GM12878 (cell line): ENCODE results near the gene CARF. TPM values are rescaled to one million over a fixed set of nuclear protein-coding genes. Genes with fewer than 3 reads are reported as not detected.
A peak's percentile ranks its signal among the peaks of the same experiment; 100 is the strongest.

Source experiments
- ATAC-seq: fragments of 200-7000 bp; cut with Tn5 transposase; 3 replicates; pipeline ENCODE4 v1.9.1; 2020; ENCODE audit warnings: mild to moderate bottlenecking, moderate library complexity
- BruUV-seq: library from RNA; stranded (reverse); fragments of 400-500 nt; replicated peaks from 2 replicates; lab custom pipeline; 2021; lab: Mats Ljungman, UMichigan
- CTCF ChIA-PET: fragments of 300-600 bp; sonication (Branson Sonifier 250); formaldehyde crosslinking; extraction: SDS; loops from one replicate; lab custom pipeline; 2021; ENCODE audit warnings: inconsistent platforms; lab: Yijun Ruan, JAX
- POLR2A ChIA-PET: fragments of 350-600 bp; formaldehyde crosslinking; extraction: SDS; loops from one replicate; lab custom pipeline; 2021; ENCODE audit warnings: inconsistent platforms; lab: Charles Lee
- RAD21 ChIA-PET: fragments of 300-600 bp; sonication (Branson Sonifier 250); formaldehyde crosslinking; loops from one replicate; lab custom pipeline; 2023; ENCODE audit warnings: antibody characterized with exemption; ENCODE audit not compliant: unreplicated experiment; lab: Charles Lee
- SMC1A ChIA-PET: fragments of 300-600 bp; sonication (Branson Sonifier 250); formaldehyde crosslinking; loops from one replicate; lab custom pipeline; 2023; ENCODE audit not compliant: unreplicated experiment, uncharacterized antibody; lab: Charles Lee
- DNase-seq: peaks from one replicate; pipeline ENCODE4 v3.0.0-alpha.2; 2011; ENCODE audit warnings: low read depth, low spot score
- FAIRE-seq: peaks from 3 replicates; lab custom pipeline; 2011; peaks lifted over from hg19 to GRCh38; lab: Jason Lieb, UNC
- H2AFZ ChIP-seq: 2 replicates; pipeline ENCODE4 v1.6.0; 2011; ENCODE audit warnings: low read depth, low read length, control low read depth; ENCODE audit not compliant: control insufficient read depth
- H3K27ac ChIP-seq: 2 replicates; pipeline ENCODE4 v1.5.1; 2011; ENCODE audit warnings: control low read depth; ENCODE audit not compliant: control insufficient read depth, insufficient read depth
- H3K27me3 ChIP-seq, 2 experiments: replicated peaks in 1 of 2; 2 replicates each; pipeline versions ENCODE4 v1.6.0 to v1.6.1; 2011; ENCODE audit warnings: low read length in 1 of 2; ENCODE audit not compliant: control insufficient read depth in 2 of 2, insufficient read depth in 2 of 2
- H3K36me3 ChIP-seq, 2 experiments: 2 replicates each; pipeline ENCODE4 v1.5.1; 2011; ENCODE audit warnings: low read length in 1 of 2; ENCODE audit not compliant: control insufficient read depth in 2 of 2, insufficient read depth in 2 of 2
- H3K4me1 ChIP-seq: 2 replicates; pipeline ENCODE4 v1.6.1; 2011; ENCODE audit warnings: mild to moderate bottlenecking, low read length, moderate library complexity, mixed read lengths; ENCODE audit not compliant: control insufficient read depth, insufficient read depth
- H3K4me2 ChIP-seq: 2 replicates; pipeline ENCODE4 v1.6.0; 2011; ENCODE audit warnings: control low read depth; ENCODE audit not compliant: control insufficient read depth, insufficient read depth
- H3K4me3 ChIP-seq: fragments of 200-600 bp; sonication (generic); 2 replicates; pipeline ENCODE4 v1.5.1; 2016
- H3K79me2 ChIP-seq: 2 replicates; pipeline ENCODE4 v1.6.0; 2011; ENCODE audit warnings: low read length; ENCODE audit not compliant: control insufficient read depth, insufficient read depth
- H3K9ac ChIP-seq: 2 replicates; pipeline ENCODE4 v1.8.0; 2011; ENCODE audit warnings: low read length, control low read depth, mixed read lengths; ENCODE audit not compliant: control insufficient read depth, insufficient read depth
- H3K9me3 ChIP-seq: replicated peaks from 3 replicates; pipeline ENCODE4 v1.5.1; 2011; ENCODE audit warnings: mild to moderate bottlenecking, low read length; ENCODE audit not compliant: control insufficient read depth, insufficient read depth
- H4K20me1 ChIP-seq: 2 replicates; pipeline ENCODE4 v1.6.0; 2011; ENCODE audit not compliant: control insufficient read depth, insufficient read depth
- ATF3 ChIP-seq: IDR thresholded peaks from 2 replicates; pipeline ENCODE4 v1.6.1; 2011; ENCODE audit warnings: low read depth, mild to moderate bottlenecking, low read length, moderate library complexity, borderline replicate concordance; ENCODE audit errors: extremely low read depth
- CREB1 ChIP-seq: IDR thresholded peaks from 2 replicates; pipeline ENCODE4 v1.6.1; 2012; ENCODE audit warnings: low read depth, mild to moderate bottlenecking, inconsistent platforms
- GATAD2B ChIP-seq: fragments of 450-650 bp; conservative IDR thresholded peaks from 2 replicates; pipeline ENCODE4 v1.6.1; 2017; ENCODE audit warnings: low read depth, mild to moderate bottlenecking, moderate library complexity
- HDAC6 ChIP-seq: fragments of 200-600 bp; sonication (generic); IDR thresholded peaks from one replicate; pipeline ENCODE4 v1.8.0; 2017; ENCODE audit warnings: antibody characterized with exemption; ENCODE audit not compliant: unreplicated experiment
- KAT2A ChIP-seq: conservative IDR thresholded peaks from 2 replicates; pipeline ENCODE4 v1.6.1; 2011; ENCODE audit warnings: low read depth, low read length; ENCODE audit not compliant: control insufficient read depth
- MEF2A ChIP-seq: IDR thresholded peaks from 2 replicates; pipeline ENCODE4 v1.6.1; 2011; ENCODE audit warnings: low read depth, mild to moderate bottlenecking, low read length, moderate library complexity; ENCODE audit not compliant: insufficient read depth
- MYC ChIP-seq: IDR thresholded peaks from 2 replicates; pipeline ENCODE4 v1.6.1; 2011; ENCODE audit warnings: mild to moderate bottlenecking, low read length, moderate library complexity, inconsistent platforms; ENCODE audit not compliant: insufficient read depth, insufficient replicate concordance, insufficient read length, severe bottlenecking
- NBN ChIP-seq: fragments of 450-650 bp; IDR thresholded peaks from 2 replicates; pipeline ENCODE4 v1.6.1; 2016
- NRF1 ChIP-seq: conservative IDR thresholded peaks from 2 replicates; pipeline ENCODE4 v1.6.1; 2011; ENCODE audit warnings: mild to moderate bottlenecking, low read depth, low read length, improper control_type of control experiment
- RAD51 ChIP-seq: fragments of 450-650 bp; IDR thresholded peaks from 2 replicates; pipeline ENCODE4 v1.6.1; 2016; ENCODE audit warnings: moderate library complexity, mild to moderate bottlenecking, inconsistent platforms
- RCOR1 ChIP-seq: conservative IDR thresholded peaks from 2 replicates; pipeline ENCODE4 v1.6.1; 2012; ENCODE audit warnings: low read depth, low read length, improper control_type of control experiment
- RFX5 ChIP-seq: IDR thresholded peaks from 2 replicates; pipeline ENCODE4 v1.6.1; 2011; ENCODE audit warnings: low read depth, low read length, improper control_type of control experiment
- SIN3A ChIP-seq: IDR thresholded peaks from 2 replicates; pipeline ENCODE4 v1.6.1; 2012; ENCODE audit warnings: low read depth, low read length, improper control_type of control experiment
- SMAD5 ChIP-seq: IDR thresholded peaks from 2 replicates; pipeline ENCODE4 v1.6.1; 2016; ENCODE audit warnings: antibody characterized with exemption, low read depth
- TARDBP ChIP-seq: IDR thresholded peaks from 2 replicates; pipeline ENCODE4 v1.6.1; 2016; ENCODE audit warnings: borderline replicate concordance
- ZNF217 ChIP-seq: fragments of 450-650 bp; IDR thresholded peaks from 2 replicates; pipeline ENCODE4 v1.6.1; 2017; ENCODE audit warnings: antibody characterized with exemption, mild to moderate bottlenecking
- ZSCAN29 ChIP-seq: fragments of 450-650 bp; IDR thresholded peaks from 2 replicates; pipeline ENCODE4 v1.6.1; 2017; ENCODE audit warnings: mild to moderate bottlenecking, moderate library complexity
- WGBS: methylation state at CpG from one replicate; pipeline ENCODE4 v1.1.6; 2016; ENCODE audit warnings: low lambda C conversion rate; ENCODE audit not compliant: insufficient replicate concordance, insufficient coverage; ENCODE audit errors: missing lambda C conversion rate; 5-methylcytosine and 5-hydroxymethylcytosine counted together
- in situ Hi-C: fragments of 300-500 bp; cut with MboI; formaldehyde crosslinking; loops from 9 replicates; pipeline ENCODE4 v1.14.3; 2018; ENCODE audit warnings: mixed read lengths
- intact Hi-C: fragments of 100-400 bp; cut with micrococcal nuclease; formaldehyde crosslinking; loops from one replicate; pipeline ENCODE4 v1.14.2; 2022; ENCODE audit not compliant: unreplicated experiment
- polyA plus RNA-seq, 11 experiments: library from polyadenylated mRNA; depleted of rRNA in 4 of 11; unstranded in 6 of 11; stranded (reverse) in 5 of 11; fragments of >200 nt; fragmentation: Nextera tagmentation in 4 of 11; fragmentation: Illumina TruSeq in 1 of 11; extraction: Ambion mirVana in 4 of 11; extraction: Trizol in 1 of 11; gene quantifications; 1 replicate in 1 of 11; 2 replicates in 10 of 11; pipeline versions ENCODE4 v1.2.1 to v1.2.3, GENCODE V29; 2011 to 2016; ENCODE audit warnings: inconsistent platforms in 2 of 11, missing spikeins in 2 of 11, low read depth in 1 of 11
- total RNA-seq, 4 experiments: library from RNA; depleted of rRNA in 3 of 4; stranded (reverse); fragments of >200 nt in 3 of 4; fragmentation: Illumina TruSeq in 1 of 4; extraction: Trizol in 1 of 4; gene quantifications; 2 replicates each; pipeline versions ENCODE4 v1.2.1 to v1.2.3, GENCODE V29; 2013 to 2021
- TF ChIP-seq, protein P1 (sequence below): fragments of 450-650 bp; IDR thresholded peaks from 2 replicates; pipeline ENCODE4 v1.6.1; 2017; ENCODE audit warnings: low read depth, mild to moderate bottlenecking, moderate library complexity
- TF ChIP-seq, protein P2 (sequence below): fragments of 450-650 bp; IDR thresholded peaks from 2 replicates; pipeline ENCODE4 v1.6.1; 2018; ENCODE audit warnings: borderline replicate concordance, mild to moderate bottlenecking; ENCODE audit not compliant: partially characterized antibody

Gene CARF
- total and polyA plus RNA-seq, 10 of the 15 experiments (the other 5 are each of a cell fraction or from before 2014, with no cell fraction given): 1.8 to 11.5 (median 6.9) TPM

DNA sequence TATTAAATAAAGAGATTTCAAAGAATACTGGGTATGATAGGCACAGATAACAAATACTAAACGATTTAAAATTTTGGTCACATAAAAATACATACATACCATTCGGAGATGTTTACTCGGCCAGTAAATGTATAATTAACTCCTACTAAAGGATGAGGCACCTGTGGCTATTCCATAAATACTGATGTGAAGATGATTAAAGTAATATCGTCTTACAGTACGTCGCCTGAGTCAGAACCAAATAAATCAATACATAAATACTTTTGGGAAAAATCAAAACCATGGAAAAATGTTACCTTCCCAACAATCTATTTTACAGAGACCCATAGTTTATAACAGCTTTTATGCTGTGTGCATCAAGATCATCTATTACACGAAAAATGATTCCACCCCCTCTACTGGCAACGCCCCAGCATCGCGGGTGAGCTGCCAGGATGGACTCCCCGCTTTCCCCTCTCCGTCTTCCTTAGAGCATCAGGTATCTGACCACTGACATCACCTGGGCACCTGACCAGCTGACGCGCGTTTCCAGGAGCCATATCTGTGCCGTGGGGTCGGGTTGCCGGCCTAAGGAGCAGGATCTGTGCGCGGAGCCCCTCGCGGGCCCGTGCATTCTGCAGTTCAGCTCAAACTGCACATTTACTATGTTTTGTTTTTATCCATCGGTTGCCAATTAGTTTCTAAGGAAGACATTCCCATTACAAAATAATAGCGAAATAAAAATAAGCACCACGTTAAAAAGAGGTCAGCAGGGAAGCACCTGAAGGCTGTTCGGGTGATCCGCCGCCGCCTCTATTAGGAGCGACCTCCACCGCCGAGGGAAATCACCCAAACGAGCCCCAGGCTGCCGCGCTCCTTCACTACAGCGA, 41.4 kb upstream of the CARF start:
- WGBS: 2% methylated on average over 37 of the region's 37 CpGs
- SMC1A ChIA-PET: interaction anchor here (0.7 to 3.4 kb wide), 19 partner anchors 22 to 583 kb away, joined by 3 to 31 read pairs (median 4); partner anchors contain the start of genes CYP20A1 and WDR12
- H4K20me1 ChIP-seq: no peaks in the 10 kb centered on the region
- H3K4me3 ChIP-seq: peak overlapping the region; percentile 81
- no peaks in the 10 kb centered on the region for H3K9me3 ChIP-seq
- in situ Hi-C loops (no loop called here), intact Hi-C loops (loop anchor here (1.0 to 2.0 kb wide), 4 partner anchors 39 to 296 kb away; no protein-coding TSS in a partner anchor)
- DNase-seq (no peak), ATAC-seq (peak; percentile 90), FAIRE-seq (peak; percentile 66)
- POLR2A ChIA-PET: interaction anchor here (2.5 kb wide), 1 partner anchor 40 kb away, joined by 10 read pairs; no protein-coding TSS in a partner anchor
- H3K36me3 ChIP-seq: no peaks in the 10 kb centered on the region
- H2AFZ ChIP-seq: peak overlapping the region; percentile 66
- peak overlapping the region; percentile 75 for H3K9ac ChIP-seq
- CTCF ChIA-PET: interaction anchor here (0.7 to 5.8 kb wide), 19 partner anchors 10 to 802 kb away, joined by 3 to 52 read pairs (median 4); partner anchors contain the start of gene WDR12
- peak overlapping the region; percentile 83 for H3K4me2 ChIP-seq
- H3K4me1 ChIP-seq: no peaks in the 10 kb centered on the region
- RAD21 ChIA-PET: interaction anchor here (0.6 to 3.1 kb wide), 16 partner anchors 21 to 368 kb away, joined by 3 to 41 read pairs (median 3); partner anchors contain the start of genes CYP20A1 and FAM117B
- TSS peak; percentile 51 for BruUV-seq
- H3K79me2 ChIP-seq: no peaks in the 10 kb centered on the region
- H3K27me3 ChIP-seq: no peaks in the 10 kb centered on the region
- peak overlapping the region; percentile 67 for H3K27ac ChIP-seq
- no peak for TF ChIP-seq SIN3A
- TF ChIP-seq ZSCAN29: no peak
- no peak for TF ChIP-seq NRF1
- no peak for TF ChIP-seq HDAC6
- TF ChIP-seq MEF2A: no peak
- TF ChIP-seq CREB1: 0 out of 2 replicates have a peak, but pooled peaks have one; percentile 39
- no peak for TF ChIP-seq RCOR1
- TF ChIP-seq, protein P1, sequence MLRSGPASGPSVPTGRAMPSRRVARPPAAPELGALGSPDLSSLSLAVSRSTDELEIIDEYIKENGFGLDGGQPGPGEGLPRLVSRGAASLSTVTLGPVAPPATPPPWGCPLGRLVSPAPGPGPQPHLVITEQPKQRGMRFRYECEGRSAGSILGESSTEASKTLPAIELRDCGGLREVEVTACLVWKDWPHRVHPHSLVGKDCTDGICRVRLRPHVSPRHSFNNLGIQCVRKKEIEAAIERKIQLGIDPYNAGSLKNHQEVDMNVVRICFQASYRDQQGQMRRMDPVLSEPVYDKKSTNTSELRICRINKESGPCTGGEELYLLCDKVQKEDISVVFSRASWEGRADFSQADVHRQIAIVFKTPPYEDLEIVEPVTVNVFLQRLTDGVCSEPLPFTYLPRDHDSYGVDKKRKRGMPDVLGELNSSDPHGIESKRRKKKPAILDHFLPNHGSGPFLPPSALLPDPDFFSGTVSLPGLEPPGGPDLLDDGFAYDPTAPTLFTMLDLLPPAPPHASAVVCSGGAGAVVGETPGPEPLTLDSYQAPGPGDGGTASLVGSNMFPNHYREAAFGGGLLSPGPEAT: 0 out of 2 replicates have a peak, but pooled peaks have one; percentile 35
- no peak for TF ChIP-seq ZNF217
- TF ChIP-seq ATF3: 0 out of 2 replicates have a peak, but pooled peaks have one; percentile 20
- no peak for TF ChIP-seq GATAD2B
- TF ChIP-seq KAT2A: no peak
- TF ChIP-seq, protein P2, sequence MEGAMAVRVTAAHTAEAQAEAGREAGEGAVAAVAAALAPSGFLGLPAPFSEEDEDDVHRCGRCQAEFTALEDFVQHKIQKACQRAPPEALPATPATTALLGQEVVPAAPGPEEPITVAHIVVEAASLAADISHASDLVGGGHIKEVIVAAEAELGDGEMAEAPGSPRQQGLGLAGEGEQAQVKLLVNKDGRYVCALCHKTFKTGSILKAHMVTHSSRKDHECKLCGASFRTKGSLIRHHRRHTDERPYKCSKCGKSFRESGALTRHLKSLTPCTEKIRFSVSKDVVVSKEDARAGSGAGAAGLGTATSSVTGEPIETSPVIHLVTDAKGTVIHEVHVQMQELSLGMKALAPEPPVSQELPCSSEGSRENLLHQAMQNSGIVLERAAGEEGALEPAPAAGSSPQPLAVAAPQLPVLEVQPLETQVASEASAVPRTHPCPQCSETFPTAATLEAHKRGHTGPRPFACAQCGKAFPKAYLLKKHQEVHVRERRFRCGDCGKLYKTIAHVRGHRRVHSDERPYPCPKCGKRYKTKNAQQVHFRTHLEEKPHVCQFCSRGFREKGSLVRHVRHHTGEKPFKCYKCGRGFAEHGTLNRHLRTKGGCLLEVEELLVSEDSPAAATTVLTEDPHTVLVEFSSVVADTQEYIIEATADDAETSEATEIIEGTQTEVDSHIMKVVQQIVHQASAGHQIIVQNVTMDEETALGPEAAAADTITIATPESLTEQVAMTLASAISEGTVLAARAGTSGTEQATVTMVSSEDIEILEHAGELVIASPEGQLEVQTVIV: no peak
- no peak for TF ChIP-seq TARDBP
- TF ChIP-seq NBN: 0 out of 2 replicates have a peak, but pooled peaks have one; percentile 60
- peak; percentile 58 for TF ChIP-seq RAD51
- no peak for TF ChIP-seq SMAD5
- no peak for TF ChIP-seq RFX5
- no peak for TF ChIP-seq MYC
